GM12872 (cell line): ENCODE measurements around the gene NCOA4.
"Not testable (repeated sequence)": the region's sequence is repeated elsewhere in the genome, so short reads cannot be mapped to it uniquely, and the experiment has no call there.

Experiments
- TF ChIP-seq, protein P1 (sequence below): IDR thresholded peaks from 3 replicates; pipeline ENCODE4 v1.5.1; 2011; ENCODE audit warnings: low read depth, mild to moderate bottlenecking, low read length, moderate library complexity; ENCODE audit not compliant: insufficient read depth

The NCOA4 gene

DNA sequence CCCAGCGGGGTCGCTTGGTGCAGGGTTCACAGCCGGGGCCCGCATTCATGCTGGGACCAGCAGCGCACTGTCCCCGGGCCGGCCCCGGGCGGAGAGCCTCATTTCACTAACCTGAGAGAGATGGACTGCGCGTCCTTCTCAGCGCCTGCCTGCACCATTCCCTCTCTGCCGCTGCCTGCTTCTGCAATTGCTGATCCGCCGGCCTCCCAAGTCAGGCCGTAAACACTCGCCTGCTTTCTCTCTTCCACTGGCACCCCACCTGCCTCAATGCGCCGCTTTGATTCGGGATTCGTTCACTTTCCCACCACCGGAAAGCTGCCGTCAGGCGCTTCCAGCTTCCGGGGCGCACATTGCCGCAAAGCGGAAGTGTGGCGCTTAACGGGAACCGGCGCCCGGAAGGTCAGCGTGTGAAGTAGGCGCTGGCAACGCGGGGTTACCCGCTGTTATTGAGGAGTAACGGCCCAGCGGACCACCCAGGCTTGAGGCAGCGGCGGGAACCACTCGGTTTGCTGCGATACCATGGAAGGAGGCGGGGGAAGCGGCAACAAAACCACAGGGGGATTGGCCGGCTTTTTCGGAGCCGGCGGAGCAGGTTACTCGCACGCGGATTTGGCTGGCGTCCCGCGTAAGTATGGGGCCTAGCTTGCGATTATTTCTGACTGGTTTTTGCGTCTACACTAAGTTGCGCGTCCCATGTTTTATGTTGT lies 58.2 kb downstream of the NCOA4 start, which contains the start of gene TIMM23:
Gene TIMM23 (plus strand): TSS at position 384 of the 707 bp plus-strand sequence. CDS start 136 bp downstream, at position 520.
- TF ChIP-seq, protein P1, sequence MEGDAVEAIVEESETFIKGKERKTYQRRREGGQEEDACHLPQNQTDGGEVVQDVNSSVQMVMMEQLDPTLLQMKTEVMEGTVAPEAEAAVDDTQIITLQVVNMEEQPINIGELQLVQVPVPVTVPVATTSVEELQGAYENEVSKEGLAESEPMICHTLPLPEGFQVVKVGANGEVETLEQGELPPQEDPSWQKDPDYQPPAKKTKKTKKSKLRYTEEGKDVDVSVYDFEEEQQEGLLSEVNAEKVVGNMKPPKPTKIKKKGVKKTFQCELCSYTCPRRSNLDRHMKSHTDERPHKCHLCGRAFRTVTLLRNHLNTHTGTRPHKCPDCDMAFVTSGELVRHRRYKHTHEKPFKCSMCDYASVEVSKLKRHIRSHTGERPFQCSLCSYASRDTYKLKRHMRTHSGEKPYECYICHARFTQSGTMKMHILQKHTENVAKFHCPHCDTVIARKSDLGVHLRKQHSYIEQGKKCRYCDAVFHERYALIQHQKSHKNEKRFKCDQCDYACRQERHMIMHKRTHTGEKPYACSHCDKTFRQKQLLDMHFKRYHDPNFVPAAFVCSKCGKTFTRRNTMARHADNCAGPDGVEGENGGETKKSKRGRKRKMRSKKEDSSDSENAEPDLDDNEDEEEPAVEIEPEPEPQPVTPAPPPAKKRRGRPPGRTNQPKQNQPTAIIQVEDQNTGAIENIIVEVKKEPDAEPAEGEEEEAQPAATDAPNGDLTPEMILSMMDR: not testable (repeated sequence)
